Retinal pigment epithelial cell (primary cell): ENCODE data around the gene ACAA2.
"Not testable (repeated sequence)": the region's sequence is repeated elsewhere in the genome, so short reads cannot be mapped to it uniquely, and the experiment has no call there.

Experiments
- DNase-seq: peaks from one replicate; pipeline ENCODE4 v3.0.0-alpha.2; 2010; ENCODE audit warnings: low read depth
- H3K4me3 ChIP-seq: 2 replicates; pipeline ENCODE4 v1.5.1; 2011; ENCODE audit warnings: mild to moderate bottlenecking, low read length, control low read depth, moderate library complexity
- TF ChIP-seq, protein P1 (sequence below): conservative IDR thresholded peaks from 2 replicates; pipeline ENCODE4 v1.5.1; 2011; ENCODE audit warnings: low read depth, low read length, control low read depth, inconsistent platforms

ACAA2 gene

DNA sequence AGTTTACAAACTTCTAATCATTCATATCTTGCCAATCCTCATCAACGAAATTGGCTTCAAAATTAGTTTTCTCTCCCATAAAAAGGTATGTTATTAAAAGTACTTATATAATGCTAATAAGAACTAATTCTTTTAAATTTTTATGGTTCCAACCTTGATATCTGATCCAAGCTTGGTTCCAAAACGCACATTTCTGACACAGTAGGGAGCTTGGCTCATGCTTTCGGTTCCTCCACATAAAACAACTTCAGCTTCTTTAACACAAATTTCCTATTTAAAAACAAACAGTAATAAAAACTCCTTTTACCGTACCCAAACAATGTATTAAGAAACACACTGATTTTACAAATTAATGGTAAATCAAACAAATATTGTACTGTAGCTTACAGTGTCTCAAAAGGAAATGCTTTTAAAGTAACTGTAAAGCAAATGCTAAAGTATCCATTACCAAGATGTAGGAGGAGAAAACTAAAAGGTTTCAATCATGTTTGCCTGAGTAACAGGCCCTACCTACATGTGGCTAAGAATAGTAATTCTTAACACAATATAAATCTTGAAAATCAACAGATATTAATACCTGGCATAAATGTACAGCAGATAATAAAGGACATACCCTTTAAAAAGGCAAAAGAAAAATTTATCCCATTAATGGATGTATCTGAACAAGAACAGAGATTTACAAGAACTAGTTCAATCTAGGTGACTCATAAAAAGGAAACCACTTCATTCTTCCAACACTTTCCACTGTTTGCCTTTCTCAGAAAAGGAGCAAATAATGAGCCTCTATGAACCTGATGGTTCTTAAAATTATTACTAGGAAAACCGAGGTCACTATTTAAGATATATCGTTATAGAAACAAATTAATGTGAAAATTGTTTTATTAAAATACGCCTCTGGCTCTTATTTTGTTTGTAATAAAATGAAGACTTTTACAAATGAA lies 17.5 kb downstream of the ACAA2 start:
- TF ChIP-seq, protein P1, sequence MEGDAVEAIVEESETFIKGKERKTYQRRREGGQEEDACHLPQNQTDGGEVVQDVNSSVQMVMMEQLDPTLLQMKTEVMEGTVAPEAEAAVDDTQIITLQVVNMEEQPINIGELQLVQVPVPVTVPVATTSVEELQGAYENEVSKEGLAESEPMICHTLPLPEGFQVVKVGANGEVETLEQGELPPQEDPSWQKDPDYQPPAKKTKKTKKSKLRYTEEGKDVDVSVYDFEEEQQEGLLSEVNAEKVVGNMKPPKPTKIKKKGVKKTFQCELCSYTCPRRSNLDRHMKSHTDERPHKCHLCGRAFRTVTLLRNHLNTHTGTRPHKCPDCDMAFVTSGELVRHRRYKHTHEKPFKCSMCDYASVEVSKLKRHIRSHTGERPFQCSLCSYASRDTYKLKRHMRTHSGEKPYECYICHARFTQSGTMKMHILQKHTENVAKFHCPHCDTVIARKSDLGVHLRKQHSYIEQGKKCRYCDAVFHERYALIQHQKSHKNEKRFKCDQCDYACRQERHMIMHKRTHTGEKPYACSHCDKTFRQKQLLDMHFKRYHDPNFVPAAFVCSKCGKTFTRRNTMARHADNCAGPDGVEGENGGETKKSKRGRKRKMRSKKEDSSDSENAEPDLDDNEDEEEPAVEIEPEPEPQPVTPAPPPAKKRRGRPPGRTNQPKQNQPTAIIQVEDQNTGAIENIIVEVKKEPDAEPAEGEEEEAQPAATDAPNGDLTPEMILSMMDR: no peak
- no peak for DNase-seq
- no peak overlapping the region for H3K4me3 ChIP-seq

DNA sequence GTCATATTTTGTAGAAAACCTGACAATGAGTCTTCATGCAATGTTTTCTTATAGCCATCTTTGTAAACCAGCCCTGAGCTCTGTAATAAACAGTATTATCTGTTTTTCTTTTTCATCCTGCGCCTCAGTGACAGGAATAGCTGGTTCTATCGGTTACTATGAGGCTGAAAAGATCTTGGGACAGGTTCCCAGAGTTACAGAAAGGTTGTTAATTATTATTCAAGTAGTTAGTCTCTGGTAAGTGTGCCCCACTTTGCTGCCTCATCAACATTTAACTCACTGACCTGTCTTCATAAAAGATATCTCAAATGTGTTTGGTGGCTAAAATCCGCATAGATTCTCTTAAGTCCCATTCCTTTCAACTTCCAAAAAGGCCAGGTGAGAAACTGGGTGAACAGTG lies 18.6 kb downstream of the ACAA2 start:
- TF ChIP-seq, protein P1: no peak
- H3K4me3 ChIP-seq: no peak overlapping the region
- no peak for DNase-seq

DNA sequence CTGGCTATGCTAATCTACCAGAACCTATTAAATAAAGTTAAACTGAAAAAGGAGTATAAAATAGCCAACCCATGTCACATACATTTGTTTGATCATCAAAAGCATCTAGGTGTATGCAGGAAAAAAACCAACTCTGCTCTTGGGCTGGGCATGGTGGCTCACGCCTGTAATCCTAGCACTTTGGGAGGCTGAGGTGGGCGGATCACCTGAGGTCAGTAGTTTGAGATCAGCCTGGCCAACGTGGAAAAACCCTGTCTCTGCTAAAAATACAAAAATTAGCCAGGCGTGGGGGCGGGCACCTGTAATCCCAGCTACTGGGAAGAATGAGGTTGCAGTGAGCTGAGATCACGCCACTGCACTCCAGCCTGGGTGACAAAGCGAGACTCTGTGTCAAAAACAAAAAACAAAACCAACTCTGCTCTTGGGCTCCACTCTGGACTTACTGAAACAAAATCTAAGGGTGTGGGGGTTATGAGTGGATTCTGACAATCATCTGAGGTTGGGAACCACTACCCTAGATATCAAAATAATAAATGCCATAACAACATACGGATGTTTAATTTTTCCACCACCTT lies 23.7 kb downstream of the ACAA2 start:
- H3K4me3 ChIP-seq, DNase-seq: not testable (repeated sequence)

DNA sequence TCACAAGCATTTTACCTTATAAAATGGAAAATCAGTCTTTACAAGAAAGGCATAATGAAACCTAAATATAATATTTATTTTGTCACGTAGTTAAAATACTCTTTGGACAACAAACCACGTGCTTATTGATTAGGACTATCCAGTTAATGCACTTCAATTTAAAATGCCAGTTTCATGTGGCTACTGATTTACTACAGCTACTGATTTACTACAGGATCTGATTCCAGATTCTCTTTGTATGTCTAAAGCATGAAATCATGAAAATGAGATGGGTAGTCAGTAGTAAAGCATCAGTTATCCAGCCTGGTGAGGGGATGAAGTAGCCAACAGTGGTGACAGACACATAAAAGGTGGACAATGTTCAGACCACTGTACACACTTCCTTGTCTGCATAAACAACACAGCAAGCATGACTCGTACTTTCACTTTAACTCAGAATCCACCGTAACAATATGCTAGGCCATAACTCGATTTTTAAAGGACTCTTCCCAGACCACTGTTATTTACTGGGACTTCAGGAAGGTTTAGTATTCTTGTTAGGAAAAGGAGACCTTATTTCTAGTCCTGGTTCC lies 24.9 kb downstream of the ACAA2 start:
- DNase-seq: no peak
- no peak overlapping the region for H3K4me3 ChIP-seq
- TF ChIP-seq, protein P1: no peak

DNA sequence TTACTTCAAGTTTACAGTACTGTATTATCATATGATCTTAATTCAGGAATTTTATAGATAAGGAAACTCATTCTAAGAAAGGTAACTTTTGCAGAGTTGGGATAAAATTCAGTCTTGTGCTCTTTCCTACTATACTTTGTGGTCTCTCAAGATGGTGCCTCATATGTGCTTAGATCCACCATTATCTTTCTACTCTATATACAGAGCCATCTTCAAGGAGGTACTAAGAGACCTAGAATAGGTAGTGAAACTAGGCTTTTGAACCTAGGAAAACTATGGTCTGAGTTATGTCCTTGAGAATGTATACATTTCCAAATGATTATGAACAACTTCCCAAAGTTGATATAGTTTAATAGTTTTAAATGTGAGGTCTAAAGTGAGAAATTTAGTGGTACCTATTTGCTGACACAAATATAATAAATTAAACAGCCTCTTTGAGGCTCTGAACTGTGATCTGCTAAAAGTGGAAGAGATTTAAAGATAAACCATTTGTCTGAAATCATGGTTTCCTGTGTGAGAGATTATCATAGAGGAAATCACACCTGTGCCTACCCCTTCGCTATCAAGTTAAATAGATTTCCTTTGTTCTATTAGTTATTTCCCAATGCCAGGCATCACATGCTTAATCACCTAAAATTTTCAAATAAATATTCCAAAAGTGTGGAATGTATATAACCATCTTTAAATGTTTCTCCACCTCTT lies 27.2 kb downstream of the ACAA2 start:
- H3K4me3 ChIP-seq: no peak overlapping the region
- DNase-seq: no peak
- TF ChIP-seq, protein P1: no peak

DNA sequence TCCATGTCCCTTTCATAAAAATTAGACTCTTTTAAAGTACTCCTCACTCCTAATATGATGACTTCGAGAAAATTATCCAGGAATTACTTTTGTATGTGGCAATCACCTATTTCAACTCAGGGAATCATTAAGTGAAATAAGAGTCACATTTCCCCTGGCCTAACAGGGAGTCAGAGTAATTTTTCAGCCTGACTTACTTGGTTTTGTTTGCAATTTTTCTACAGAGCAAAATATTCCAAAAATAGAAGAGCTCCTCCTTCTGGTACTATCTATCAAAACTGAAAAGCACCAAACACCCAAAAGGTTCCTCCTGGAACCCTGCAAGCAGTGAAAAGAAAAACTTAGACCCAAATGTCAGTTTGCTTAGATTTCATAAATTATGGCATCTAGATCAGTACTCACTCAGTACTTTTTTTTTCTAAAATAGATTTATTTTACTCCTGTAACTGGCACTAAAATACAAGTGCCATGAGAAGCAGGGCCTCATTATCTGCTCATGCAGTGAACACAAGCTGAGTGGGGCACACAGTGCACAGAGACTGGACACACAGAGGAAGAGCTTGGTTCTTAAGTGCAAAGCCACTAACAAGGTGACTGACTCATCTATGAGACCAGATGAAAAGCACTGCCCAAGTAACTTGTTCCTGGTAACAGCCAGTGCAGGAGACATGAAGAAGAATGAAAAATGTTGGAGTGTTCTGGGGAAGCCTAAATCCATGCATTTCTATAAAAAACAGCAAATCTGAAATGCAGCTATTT lies 28.7 kb downstream of the ACAA2 start:
- TF ChIP-seq, protein P1: peak; percentile 38
- no peak for DNase-seq
- no peak overlapping the region for H3K4me3 ChIP-seq

DNA sequence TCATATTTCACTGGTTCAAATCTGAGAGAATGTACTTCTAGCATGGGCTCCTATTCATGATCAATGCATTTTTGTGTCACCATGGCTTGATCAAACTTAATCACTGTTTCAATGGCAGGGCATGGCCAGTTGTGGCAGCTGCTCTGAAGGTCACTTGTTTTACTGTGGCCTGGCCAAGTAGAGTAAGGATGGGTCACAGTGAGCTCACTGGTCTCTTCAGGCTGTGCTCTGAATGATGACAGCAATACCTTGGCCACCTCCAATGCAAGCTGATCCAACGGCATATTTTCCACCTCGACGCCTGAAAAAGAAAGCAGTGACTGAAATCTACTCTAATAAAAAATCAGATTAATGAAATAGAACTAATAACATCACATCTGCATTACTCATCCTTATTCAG lies 29.7 kb downstream of the ACAA2 start:
- DNase-seq, H3K4me3 ChIP-seq: not testable (repeated sequence)
